GM18507 (cell line): ENCODE data around the gene SOX8.

Experiments
- DNase-seq: peaks from one replicate; pipeline ENCODE4 v3.0.0; 2011; ENCODE audit warnings: low read depth; ENCODE audit not compliant: insufficient read length; ENCODE audit errors: extremely low spot score
- FAIRE-seq: peaks from 2 replicates; lab custom pipeline; 2011; peaks lifted over from hg19 to GRCh38; lab: Jason Lieb, UNC

SOX8 gene

GRCh38 chr16:999677-1000076 lies 18.1 kb downstream of the SOX8 start:
- FAIRE-seq: no peak
- no peak for DNase-seq

GRCh38 chr16:1000608-1001007 lies 19.0 kb downstream of the SOX8 start:
- FAIRE-seq (no peak), DNase-seq (no peak)

GRCh38 chr16:1001096-1001495 lies 19.5 kb downstream of the SOX8 start:
- no peak for FAIRE-seq
- no peak for DNase-seq

- FAIRE-seq (no peak), DNase-seq (no peak)
These were observed 21.0 kb downstream of the SOX8 start for GRCh38 chr16:1002399-1003166.

GRCh38 chr16:1003391-1004347 lies 22.1 kb downstream of the SOX8 start:
- no peak for DNase-seq
- peak; percentile 60 for FAIRE-seq

GRCh38 chr16:1005286-1005685 lies 23.7 kb downstream of the SOX8 start:
- FAIRE-seq (no peak), DNase-seq (no peak)

- no peak for FAIRE-seq
- DNase-seq: no peak
These were observed 25.2 kb downstream of the SOX8 start for GRCh38 chr16:1006781-1007180.

- FAIRE-seq: no peak
- no peak for DNase-seq
These were observed 25.8 kb downstream of the SOX8 start for GRCh38 chr16:1007284-1007850.

GRCh38 chr16:1008085-1008484 lies 26.5 kb downstream of the SOX8 start:
- no peak for FAIRE-seq

GRCh38 chr16:1009358-1010150 lies 28.0 kb downstream of the SOX8 start:
- FAIRE-seq (no peak), DNase-seq (no peak)

More at GRCh38 chr16:1008085-1008484, 26.5 kb downstream of the SOX8 start:
- no peak for DNase-seq

GRCh38 chr16:1010251-1010650 lies 28.7 kb downstream of the SOX8 start:
- DNase-seq: no peak
- FAIRE-seq: no peak

GRCh38 chr16:1010815-1011214 lies 29.2 kb downstream of the SOX8 start:
- no peak for FAIRE-seq
- no peak for DNase-seq

- FAIRE-seq (no peak), DNase-seq (no peak)
These were observed 29.9 kb downstream of the SOX8 start for GRCh38 chr16:1011316-1012082.

GRCh38 chr16:1012135-1012534 lies 30.6 kb downstream of the SOX8 start:
- no peak for FAIRE-seq
- DNase-seq: no peak

GRCh38 chr16:1012722-1013592 lies 31.4 kb downstream of the SOX8 start:
- DNase-seq: no peak
- FAIRE-seq: no peak

- DNase-seq: no peak
- FAIRE-seq: no peak
These were observed 32.0 kb downstream of the SOX8 start for GRCh38 chr16:1013593-1013900.

- DNase-seq (no peak), FAIRE-seq (no peak)
These were observed 32.7 kb downstream of the SOX8 start for GRCh38 chr16:1014221-1014620.
